Astrocyte of the hippocampus (primary cell): ENCODE measurements around the gene IL1RAPL2.
A peak's percentile ranks its signal among the peaks of the same experiment; 100 is the strongest.
"Not testable (repeated sequence)": the region's sequence is repeated elsewhere in the genome, so short reads cannot be mapped to it uniquely, and the experiment has no call there.

ENCODE experiments used
- DNase-seq: peaks from one replicate; pipeline ENCODE4 v3.0.0; 2011; ENCODE audit warnings: low read depth, low spot score

Gene IL1RAPL2

GRCh38 chrX:104854188-104854587 lies 288.2 kb downstream of the IL1RAPL2 start:
- peak; percentile 21 for DNase-seq

- peak; percentile 8 for DNase-seq
Measured at GRCh38 chrX:104854790-104855340, 288.9 kb downstream of the IL1RAPL2 start.

GRCh38 chrX:104863466-104863865 lies 297.5 kb downstream of the IL1RAPL2 start:
- DNase-seq: no peak

- DNase-seq: peak; percentile 15
Measured at GRCh38 chrX:104864296-104864695, 298.3 kb downstream of the IL1RAPL2 start.

- no peak for DNase-seq
Measured at GRCh38 chrX:104877504-104877903, 311.5 kb downstream of the IL1RAPL2 start.

GRCh38 chrX:104902070-104902469 lies 336.1 kb downstream of the IL1RAPL2 start:
- DNase-seq: no peak

GRCh38 chrX:104909694-104910093 lies 343.7 kb downstream of the IL1RAPL2 start:
- DNase-seq: not testable (repeated sequence)

- peak; percentile 18 for DNase-seq
Measured at GRCh38 chrX:104913348-104913747, 347.3 kb downstream of the IL1RAPL2 start.

GRCh38 chrX:104914686-104915085 lies 348.7 kb downstream of the IL1RAPL2 start:
- not testable (repeated sequence) for DNase-seq

GRCh38 chrX:104918122-104918521 lies 352.1 kb downstream of the IL1RAPL2 start:
- no peak for DNase-seq

GRCh38 chrX:104921584-104922205 lies 355.7 kb downstream of the IL1RAPL2 start:
- DNase-seq: peak; percentile 0

GRCh38 chrX:104922206-104922621 lies 356.2 kb downstream of the IL1RAPL2 start:
- DNase-seq: peak; percentile 73

GRCh38 chrX:104929324-104929723 lies 363.3 kb downstream of the IL1RAPL2 start:
- no peak for DNase-seq

- no peak for DNase-seq
Measured at GRCh38 chrX:104935581-104935980, 369.6 kb downstream of the IL1RAPL2 start.

GRCh38 chrX:104953251-104953650 lies 387.3 kb downstream of the IL1RAPL2 start:
- DNase-seq: no peak

- no peak for DNase-seq
Measured at GRCh38 chrX:104961926-104962325, 395.9 kb downstream of the IL1RAPL2 start.

- DNase-seq: no peak
Measured at GRCh38 chrX:104968241-104968640, 402.2 kb downstream of the IL1RAPL2 start.

- no peak for DNase-seq
Measured at GRCh38 chrX:104972737-104973136, 406.7 kb downstream of the IL1RAPL2 start.

GRCh38 chrX:104987063-104987462 lies 421.1 kb downstream of the IL1RAPL2 start:
- DNase-seq: peak; percentile 3

GRCh38 chrX:104988038-104988437 lies 422.0 kb downstream of the IL1RAPL2 start:
- DNase-seq: no peak

GRCh38 chrX:104995546-104995945 lies 429.5 kb downstream of the IL1RAPL2 start:
- DNase-seq: no peak

- no peak for DNase-seq
Measured at GRCh38 chrX:105006103-105006502, 440.1 kb downstream of the IL1RAPL2 start.

GRCh38 chrX:105006996-105007395 lies 441.0 kb downstream of the IL1RAPL2 start:
- DNase-seq: no peak

- DNase-seq: no peak
Measured at GRCh38 chrX:105013719-105014118, 447.7 kb downstream of the IL1RAPL2 start.
